ENCODE data around the gene LRRC9. TPM values are rescaled to one million over a fixed set of nuclear protein-coding genes. Genes with fewer than 3 reads are reported as not detected.
A peak's percentile ranks its signal among the peaks of the same experiment; 100 is the strongest.
"Not testable (repeated sequence)": the region's sequence is repeated elsewhere in the genome, so short reads cannot be mapped to it uniquely, and the experiment has no call there.

The LRRC9 gene
- total RNA-seq, 1 donor from 2014 or later = not detected

DNA sequence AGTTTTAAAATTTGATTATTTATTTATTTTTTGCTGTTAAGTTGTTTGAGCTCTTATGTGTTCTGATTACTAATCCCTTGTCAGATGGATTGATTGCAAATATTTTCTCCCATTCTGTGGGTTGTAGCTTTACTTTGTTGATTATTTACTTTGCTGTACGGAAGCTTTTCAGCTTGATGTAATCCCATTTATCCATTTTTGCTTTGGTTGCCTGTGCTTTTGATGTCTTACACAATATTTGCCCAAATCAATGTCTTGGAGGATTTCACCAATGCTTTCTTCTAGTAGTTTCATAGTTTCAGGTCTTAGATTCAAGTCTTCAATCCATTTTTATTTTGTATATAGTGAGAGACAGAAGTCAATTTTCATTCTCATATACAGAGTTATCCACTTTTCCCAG is 115.2 kb downstream of the LRRC9 start:
- no peak for TF ChIP-seq CTCF (IDR thresholded peaks at IDR 0.05)
- no peaks in the 10 kb centered on the region for H3K4me1 ChIP-seq
- ATAC-seq (no peak), DNase-seq (no peak)
- no peaks in the 10 kb centered on the region for H3K36me3 ChIP-seq
- H3K27me3 ChIP-seq = no peaks in the 10 kb centered on the region
- intact Hi-C loops (cut with DNase I) = no loop called here
- H3K4me3 ChIP-seq = no peak overlapping the region
- no peaks in the 10 kb centered on the region for H3K9me3 ChIP-seq
- no peak overlapping the region for H3K27ac ChIP-seq

- H3K27me3 ChIP-seq; H3K4me1 ChIP-seq; H3K9me3 ChIP-seq; intact Hi-C loops (cut with DNase I); DNase-seq; H3K27ac ChIP-seq; H3K36me3 ChIP-seq; H3K4me3 ChIP-seq; ATAC-seq: not testable (repeated sequence)
Measured at GRCh38 chr14:60047976-60048375, 128.0 kb downstream of the LRRC9 start.

GRCh38 chr14:60051721-60052221 is 131.8 kb downstream of the LRRC9 start:
- Histone ChIP-seq H3K27me3 (no peaks in the 10 kb centered on the region), H3K27ac (no peak overlapping the region), H3K4me3 (no peak overlapping the region), H3K36me3 (no peaks in the 10 kb centered on the region), H3K9me3 (no peaks in the 10 kb centered on the region), H3K4me1 (peaks cover 3% of the 10 kb centered on the region)
- DNase-seq (no peak), ATAC-seq (no peak)
- TF ChIP-seq CTCF (IDR thresholded peaks at IDR 0.05) = no peak
- intact Hi-C loops (cut with DNase I) = no loop called here

- no peaks in the 10 kb centered on the region for H3K27me3 ChIP-seq
- ATAC-seq = no peak
- no peak overlapping the region for H3K4me3 ChIP-seq
- H3K4me1 ChIP-seq = no peaks in the 10 kb centered on the region
- no peaks in the 10 kb centered on the region for H3K9me3 ChIP-seq
- no peak overlapping the region for H3K27ac ChIP-seq
- no peak for TF ChIP-seq CTCF (IDR thresholded peaks at IDR 0.05)
- intact Hi-C loops (cut with DNase I) = no loop called here
- DNase-seq = no peak
- H3K36me3 ChIP-seq = no peaks in the 10 kb centered on the region
Measured at GRCh38 chr14:60058087-60058486, 138.1 kb downstream of the LRRC9 start.

- no peaks in the 10 kb centered on the region for H3K4me1 ChIP-seq
- H3K27ac ChIP-seq = no peak overlapping the region
- H3K4me3 ChIP-seq = no peak overlapping the region
- H3K36me3 ChIP-seq = no peaks in the 10 kb centered on the region
- no peak for TF ChIP-seq CTCF (IDR thresholded peaks at IDR 0.05)
- H3K27me3 ChIP-seq = no peaks in the 10 kb centered on the region
- no peaks in the 10 kb centered on the region for H3K9me3 ChIP-seq
- intact Hi-C loops (cut with DNase I) = loop anchor here (10.0 kb wide), 1 partner anchor 123 kb away; no protein-coding TSS in a partner anchor
- ATAC-seq (no peak), DNase-seq (no peak)
Measured at GRCh38 chr14:60061371-60061770, 141.4 kb downstream of the LRRC9 start.

DNA sequence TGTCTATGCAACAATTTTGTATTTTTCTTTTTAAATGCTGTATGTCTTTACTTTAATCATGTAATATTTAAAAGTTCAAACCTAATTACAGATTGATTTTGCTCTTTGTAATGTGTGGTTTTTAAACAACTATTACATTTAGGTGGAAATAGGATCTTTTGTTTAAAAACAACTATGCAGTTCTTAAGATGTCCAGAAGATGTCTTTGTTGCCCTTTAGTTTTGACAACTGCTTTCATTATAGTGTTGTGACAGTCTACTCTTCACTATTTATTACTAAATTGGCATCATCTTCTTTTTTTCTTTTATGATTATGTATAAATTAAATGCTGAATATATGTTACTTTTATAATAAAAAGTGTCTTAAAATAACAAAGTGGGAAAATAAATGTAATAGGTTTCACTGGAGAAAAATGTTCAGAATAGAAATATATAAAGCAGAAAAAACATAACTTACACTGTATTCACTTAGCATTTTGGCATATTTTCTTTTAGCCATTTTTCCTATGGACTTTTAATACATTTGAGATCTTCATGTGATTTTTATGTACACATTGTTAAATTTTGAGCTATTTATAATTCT is 144.6 kb downstream of the LRRC9 start:
- Histone ChIP-seq H3K27me3 (no peaks in the 10 kb centered on the region), H3K9me3 (no peaks in the 10 kb centered on the region), H3K4me3 (no peak overlapping the region), H3K4me1 (no peaks in the 10 kb centered on the region), H3K27ac (no peak overlapping the region), H3K36me3 (no peaks in the 10 kb centered on the region)
- peak; percentile 41 for ATAC-seq
- no peak for DNase-seq
- TF ChIP-seq CTCF (IDR thresholded peaks at IDR 0.05) = peak; percentile 67
- intact Hi-C loops (cut with DNase I) = loop anchor here (10.0 kb wide), 1 partner anchor 120 kb away; no protein-coding TSS in a partner anchor
